Gastrocnemius medialis (tissue), 4 donors: ENCODE measurements around the gene EEF1A2.

Experiments
- CTCF ChIP-seq, 5 experiments: fragments of 450-650 bp in 3 of 5; fragments of 200-600 bp in 2 of 5; sonication (generic) in 2 of 5; IDR thresholded peaks in 4 of 5; conservative IDR thresholded peaks in 1 of 5; 1 replicate in 4 of 5; 2 replicates in 1 of 5; pipeline ENCODE4 v1.5.1; 2016 to 2019; ENCODE audit warnings: antibody characterized with exemption in 5 of 5, mild to moderate bottlenecking in 3 of 5, moderate library complexity in 3 of 5
- POLR2A ChIP-seq, 2 donors: fragments of 450-650 bp; IDR thresholded peaks; one replicate each; pipeline ENCODE4 v1.6.1; 2017; ENCODE audit warnings: antibody characterized with exemption in 2 of 2, mild to moderate bottlenecking in 2 of 2, moderate library complexity in 2 of 2

- TF ChIP-seq CTCF (IDR thresholded peaks at IDR 0.05 in 4 of 5, conservative IDR thresholded peaks at IDR 0.05 in 1 of 5) (no peak), POLR2A (IDR thresholded peaks at IDR 0.05) (no peak)
Measured at GRCh38 chr20:63467294-63468083, 31.4 kb downstream of the EEF1A2 start.
